Measurements from ENCODE around the gene DSE.

The DSE gene

DNA sequence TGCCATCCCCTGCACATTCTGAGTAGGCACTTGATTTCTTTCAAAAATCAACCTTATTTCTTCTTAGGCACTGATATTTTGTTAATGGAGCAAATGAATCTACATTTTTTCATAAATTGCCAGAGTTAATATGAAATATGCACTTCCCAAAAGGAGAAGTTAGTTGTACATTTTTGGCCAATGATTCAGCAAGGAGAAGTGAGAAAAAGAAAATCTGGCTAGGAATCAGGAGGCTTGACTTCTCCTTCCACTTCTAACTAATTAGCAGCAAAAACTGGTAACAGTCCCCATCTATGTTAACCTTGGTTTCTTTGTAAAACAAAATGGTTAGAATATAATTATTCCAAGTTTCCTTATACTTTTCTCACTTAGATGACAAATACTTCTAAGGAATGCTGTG, 7.0 kb upstream of the DSE start:
- DNase-seq: no peak

DNA sequence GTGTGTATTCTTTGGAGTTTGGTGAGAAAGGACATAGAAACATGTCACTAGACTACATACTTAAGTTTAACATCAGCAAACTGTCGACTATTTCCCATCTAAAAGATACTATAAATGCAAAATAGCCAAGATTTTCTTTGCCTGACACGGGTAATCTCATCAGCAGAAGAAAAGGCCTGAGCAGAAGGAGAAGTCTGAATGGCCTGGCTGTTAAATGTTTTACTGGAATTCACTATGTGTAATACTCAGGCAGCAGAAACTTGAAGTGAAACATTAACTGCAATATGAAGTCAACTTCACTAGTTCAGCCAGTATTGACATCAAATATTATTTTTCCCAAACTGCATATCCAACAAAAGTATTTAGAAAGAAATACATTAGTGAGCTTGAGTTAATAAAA, 6.4 kb upstream of the DSE start:
- no peak for DNase-seq

DNA sequence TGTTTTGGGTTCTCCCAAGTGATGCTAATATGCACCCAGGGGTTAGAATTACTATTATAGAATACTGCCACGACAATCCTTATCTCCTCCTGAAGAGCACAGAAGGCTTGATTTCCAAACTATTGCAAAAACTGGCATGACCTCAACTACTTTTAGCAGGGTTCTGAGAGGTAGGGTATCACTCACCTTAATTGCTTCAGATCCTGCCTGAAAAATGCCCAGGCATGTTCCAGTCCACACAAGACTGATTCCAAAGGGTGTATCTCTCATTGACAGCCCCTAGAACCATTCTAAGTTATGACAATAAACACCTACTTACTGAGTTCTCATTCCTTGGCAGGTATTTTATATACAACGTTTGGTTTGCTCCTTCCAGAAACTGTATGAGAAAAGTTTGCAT, 5.0 kb upstream of the DSE start:
- no peak for DNase-seq

DNA sequence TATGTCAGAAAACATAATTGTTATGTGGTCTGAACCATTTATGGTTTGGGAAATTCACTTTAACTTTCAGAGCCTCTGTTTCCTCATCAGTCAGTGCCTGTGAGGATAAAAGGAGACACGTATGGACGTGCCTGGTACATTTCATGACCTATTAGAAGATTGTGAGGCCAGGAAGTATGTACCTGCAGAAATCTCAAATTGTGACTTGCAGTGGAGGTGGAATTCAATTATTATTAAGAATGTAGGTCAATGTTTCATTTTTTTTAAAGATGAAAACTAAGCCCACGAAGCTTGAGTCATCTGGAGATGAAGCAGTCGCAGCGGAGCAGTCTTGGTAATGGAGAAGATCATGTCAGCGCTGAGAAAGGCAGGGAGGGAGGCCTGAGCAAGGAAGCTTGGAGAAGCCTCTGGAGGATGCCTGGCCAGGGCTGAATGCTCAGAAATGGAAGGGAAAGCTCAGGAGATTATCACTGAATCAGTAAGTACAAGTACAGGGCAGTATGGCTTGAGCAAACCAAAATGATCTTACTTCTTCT, 3.9 kb upstream of the DSE start:
- DNase-seq: no peak

DNA sequence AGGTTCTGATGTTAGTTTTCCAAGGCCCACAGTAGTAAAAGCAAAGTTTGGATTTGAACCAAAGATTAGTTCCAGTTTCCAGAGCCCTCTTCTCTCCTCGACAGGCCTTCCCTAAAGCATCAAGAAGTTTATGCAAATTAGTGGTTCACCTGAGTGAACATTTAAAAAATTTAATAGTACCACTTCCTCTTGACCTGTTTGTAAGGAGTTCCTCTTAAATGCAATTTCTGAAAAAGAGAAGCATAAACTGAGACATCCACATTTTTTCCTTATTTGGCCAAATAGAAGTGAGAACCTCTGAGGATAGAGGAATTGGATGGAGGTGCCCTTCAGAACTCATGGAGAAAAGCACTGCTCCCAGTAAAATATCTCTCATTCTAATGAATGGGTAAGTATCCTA, 1.2 kb upstream of the DSE start:
- DNase-seq: no peak

DNA sequence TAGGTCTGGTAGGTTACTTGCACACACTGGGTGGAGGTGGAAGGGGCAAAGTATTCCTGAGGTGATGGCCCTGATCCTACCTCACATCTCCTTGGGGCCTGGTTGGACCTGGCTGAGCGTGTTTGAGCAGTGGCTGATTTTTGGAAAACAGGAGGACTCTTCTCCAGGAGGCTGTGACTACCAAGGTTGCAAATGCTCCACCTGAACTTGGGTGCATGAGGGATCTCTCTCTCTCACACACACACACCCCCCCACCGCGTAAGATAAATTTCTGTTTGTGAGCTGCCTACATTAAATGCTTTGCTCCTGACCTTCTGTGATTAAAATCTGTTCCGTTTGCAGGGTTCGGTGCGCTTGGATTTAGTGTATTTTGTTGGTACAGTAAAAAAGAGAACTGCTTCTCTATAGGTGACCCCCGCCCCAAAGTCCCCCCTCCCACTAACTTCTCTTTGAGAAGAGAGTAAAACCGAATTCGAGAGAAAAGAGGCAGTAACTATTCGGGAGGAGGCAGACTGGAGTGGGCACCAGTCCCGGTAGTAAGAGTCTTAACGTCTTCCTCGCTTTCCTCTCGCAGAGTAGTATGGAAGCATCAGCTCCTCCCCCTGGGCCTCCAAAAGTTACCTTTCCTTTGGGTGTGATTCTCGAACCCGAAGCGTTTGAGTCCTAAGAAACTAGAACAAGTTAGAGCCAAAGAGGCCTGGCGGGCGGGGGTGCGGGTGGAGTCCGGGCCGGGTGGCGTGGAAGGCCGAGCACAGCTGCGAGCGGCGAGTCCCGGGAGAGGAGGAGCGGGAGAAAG, 585 bp upstream of the DSE start:
- no peak for DNase-seq

DNA sequence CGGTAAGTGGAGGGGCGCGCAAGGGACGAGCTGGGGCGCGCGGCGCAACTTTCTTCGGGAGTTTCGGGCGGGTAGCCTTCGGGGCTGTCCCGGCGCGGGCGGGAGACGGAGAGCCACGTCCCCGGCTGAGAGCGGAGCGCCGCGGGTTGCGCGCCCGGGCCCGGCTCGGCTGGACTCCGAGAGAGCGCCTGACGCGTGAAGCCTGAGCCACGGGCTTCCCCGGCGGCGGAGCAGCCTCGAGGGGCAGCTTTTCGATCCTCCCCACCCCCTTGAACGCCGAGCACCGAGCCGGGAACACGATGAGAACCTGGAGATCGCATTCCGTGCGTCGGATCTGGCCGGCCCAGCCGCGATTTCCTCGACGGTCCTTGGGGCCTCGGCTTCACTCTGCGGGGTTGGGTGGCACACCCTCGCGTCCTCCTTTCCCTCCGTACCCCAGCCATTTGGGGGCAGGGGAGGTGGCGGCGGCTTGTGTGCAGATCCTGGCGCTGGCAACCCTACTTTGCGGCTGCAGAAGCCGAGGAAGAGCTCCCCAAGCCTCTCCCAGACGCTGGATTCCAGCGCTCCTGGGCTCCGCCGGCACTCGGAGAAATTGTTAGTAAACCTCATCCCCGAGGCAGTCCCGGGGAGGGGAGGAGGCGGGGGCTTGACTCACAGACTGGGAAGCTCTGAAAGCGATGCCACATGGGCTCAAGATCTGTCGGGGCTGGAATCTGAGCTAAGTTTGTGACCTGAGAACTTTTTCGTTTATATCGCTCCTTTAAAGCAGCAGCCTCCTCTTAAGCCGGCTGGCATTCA, 572 bp downstream of the DSE start:
- DNase-seq: no peak

DNA sequence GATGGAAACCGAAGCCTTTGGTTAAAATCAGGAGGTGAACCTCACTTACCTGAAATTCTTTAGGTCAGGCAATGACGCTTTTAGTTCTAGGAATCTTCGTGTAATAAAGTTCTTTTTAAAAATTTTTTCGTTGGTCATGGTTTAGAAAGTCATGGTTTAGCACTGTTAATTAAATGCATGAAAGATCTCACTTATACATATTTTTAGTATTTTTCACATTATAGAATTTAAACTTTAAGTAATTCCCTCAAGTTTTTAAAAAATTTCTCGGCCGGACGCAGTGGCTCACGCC, 1.1 kb downstream of the DSE start:
- no peak for DNase-seq

DNA sequence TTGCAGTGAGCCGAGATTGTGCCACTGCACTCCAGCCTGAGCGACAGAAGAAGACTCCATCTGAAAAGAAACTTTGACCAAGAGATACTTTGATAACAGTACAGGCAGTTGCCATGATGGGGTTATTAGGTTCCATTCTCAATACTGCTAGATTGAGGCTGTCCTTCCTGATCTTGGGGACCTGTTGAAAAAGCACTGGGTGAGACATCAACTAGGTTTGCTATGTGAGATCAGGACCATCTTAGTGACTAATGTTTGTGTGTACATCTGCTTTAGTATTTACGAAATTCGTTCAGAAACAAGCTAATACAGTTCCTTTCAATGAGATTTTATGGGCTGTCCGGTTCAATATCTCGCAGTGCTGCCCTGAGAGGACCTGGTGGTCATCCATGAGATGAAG, 2.6 kb downstream of the DSE start:
- no peak for DNase-seq

DNA sequence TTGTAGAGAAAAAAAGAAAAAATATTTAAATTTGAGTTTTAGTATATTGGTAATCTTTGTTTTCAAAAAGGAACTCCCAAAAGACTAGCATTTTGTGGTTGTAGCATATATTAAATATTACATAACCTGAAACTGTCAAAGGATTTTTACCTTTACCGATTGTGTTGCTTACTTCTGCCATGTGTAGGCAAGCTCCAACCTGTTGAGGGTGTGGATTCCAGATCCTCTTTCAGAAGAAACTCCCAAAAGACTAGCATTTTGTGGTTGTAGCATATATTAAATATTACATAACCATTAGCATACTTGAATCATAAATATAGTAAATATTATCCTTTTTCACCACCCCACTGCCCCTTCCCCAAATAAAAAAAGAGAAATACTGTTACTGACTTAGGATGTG, 3.2 kb downstream of the DSE start:
- DNase-seq: no peak

DNA sequence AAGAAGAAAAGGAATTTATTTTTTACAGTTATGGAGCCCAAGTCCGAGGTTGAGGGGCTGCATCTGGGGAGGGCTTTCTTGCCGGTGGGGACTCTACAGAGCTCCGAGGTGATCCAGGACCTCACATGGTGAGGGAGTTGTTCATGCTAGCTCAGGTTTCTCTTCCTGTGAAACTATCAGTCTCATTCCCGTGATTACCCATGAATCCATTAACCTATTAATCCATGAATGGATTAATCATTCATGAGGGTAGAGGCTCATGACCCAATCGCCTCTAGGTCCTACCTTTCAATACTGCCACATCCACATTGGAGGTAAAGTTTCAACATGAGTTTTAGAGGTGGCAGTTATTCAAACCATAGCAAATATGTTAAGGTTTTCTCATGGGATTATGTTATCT, 3.8 kb downstream of the DSE start:
- no peak for DNase-seq

DNA sequence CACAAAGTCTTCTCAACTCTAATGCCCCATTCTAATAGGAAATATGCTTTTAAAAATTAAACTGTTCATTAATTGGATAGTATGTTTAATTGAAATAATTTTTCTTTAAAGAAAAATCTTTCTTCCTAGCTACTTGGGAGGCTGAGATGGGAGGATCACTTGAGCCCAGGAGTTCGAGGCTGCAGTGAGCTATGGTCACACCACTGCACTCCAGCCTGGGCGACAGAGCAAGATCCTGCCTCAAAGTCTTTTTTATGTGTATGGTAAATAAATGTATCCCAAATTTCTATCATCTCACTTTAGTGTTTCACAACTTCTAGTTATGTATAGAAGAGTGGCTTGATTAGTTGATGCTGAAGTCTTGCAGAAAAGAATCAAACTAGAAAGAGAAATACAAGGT, 4.5 kb downstream of the DSE start:
- no peak for DNase-seq

DNA sequence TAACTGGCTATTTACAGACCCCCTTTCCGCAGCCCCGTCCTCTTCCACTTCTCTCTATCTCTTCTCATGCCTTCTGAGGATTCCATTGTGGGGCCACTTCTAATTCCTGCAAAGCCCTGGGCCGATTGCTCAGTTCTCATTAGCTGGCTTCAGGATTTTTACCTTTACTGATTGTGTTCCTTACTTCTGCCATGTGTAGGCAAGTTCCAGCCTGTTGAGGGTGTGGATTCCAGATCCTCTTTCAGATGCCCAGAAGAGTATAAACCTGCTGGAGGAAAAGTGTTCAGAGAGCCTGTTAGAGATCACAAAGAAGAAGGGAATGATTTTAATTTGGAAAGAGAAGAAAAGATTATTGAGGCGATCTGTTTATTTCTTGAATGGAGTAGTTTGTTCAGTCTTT, 5.4 kb downstream of the DSE start:
- DNase-seq: no peak

DNA sequence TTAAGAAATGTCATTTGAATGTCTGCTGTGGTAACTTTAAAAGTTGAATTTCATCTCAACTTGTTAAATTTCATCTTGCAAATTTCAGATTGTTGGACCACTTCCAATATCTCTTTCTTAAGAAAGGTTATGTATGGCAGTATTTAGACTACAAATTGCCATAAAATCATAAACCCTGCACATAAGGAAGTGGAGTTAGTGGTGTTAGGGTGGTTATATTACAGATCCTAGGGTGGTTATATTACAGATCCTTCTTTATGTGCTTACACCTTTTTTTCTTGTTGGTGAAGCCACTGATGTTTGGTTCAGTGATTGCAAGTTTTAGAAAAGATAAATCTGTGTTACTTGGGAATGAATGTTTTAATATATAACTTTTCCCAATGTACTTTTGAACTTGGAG, 9.0 kb downstream of the DSE start:
- DNase-seq: no peak

DNA sequence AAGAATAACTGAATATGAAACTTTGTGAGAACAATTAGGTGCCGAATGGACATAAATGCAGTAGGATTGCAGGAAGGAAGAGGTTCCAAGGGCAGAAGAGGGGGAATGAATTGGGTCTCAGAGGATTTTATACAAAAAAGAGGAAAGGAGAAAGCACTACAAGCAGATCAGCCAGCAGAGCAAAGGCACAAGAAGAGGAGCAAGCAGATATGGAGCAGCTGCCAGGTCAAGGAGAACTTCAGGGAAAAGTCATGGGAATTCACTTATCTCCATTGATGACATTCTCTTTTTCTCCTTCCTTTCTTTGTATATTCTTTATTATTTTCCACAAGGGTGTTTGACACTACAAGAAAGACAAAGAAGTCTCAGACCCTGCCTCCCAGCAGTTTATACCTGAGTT, 9.6 kb downstream of the DSE start:
- no peak for DNase-seq

DNA sequence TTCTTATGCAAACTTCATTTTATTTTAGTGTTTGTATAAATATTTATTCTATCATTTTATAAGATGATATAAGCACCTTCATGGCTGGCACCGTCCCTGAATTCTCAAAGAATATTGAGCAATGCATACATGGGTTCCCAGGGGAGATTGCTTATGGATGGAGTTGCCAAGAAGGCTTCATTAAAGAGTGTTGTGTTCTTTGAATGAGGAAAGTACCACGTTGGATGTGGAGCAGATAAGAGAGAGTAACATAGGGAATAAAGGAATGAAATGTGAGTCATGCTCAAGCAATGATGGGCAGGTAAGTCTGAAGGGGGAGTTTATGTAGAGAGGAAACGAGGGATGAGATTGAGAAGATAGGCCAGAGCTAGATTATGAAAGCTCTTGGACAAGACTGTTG, 10.3 kb downstream of the DSE start:
- DNase-seq: no peak

DNA sequence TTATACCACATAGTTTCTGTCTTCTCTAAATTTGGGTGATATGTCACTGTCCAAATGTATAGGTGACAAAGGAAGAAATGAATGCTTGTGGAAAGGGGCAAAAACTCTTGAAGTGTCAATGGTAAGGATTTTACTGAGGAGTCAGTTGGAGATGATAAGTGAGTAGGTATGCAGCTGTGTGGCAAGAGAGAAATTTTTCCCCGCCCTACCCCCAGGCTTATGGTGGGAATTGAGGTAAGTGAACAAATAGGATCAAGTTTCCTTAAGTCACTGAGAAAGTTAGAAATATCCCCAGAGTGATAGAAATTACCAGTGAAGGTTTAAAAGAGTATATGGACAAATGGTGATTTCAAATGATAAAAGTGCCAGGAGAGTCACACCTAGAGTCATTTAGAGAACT, 11.8 kb downstream of the DSE start:
- no peak for DNase-seq

DNA sequence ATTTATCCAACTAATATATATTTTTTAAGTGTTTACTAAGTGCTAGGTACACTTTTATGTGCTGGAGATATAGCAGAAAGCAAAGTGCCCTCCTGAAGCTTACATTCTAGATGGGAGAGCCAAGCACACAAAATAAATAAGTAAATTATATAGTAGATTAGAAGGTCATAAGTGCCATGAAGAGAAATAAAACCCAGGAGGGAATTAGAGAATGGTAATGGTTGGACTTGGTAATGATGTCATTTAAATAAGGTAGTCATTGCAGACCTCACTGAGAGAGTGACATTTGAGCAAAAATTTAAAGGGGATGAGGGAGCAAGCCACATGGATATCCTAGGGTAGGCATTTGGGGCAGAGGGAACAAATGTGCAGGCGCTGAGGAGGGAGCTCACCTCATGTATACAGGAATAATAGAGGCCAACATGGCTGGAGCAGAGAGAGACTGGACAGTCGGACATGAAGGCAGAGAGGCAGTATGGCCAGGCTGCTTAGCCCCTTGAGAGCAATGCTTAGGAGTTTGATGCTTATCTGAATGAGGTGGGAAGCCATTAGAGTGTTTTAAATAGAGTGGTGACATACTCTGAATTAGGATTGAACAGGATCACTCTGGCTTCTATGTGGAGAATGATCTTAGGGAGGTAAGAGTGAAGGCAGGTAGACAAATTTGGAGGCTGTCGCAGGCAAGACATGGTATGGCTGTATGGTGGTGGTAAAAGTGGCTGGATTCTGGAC, 14.1 kb downstream of the DSE start:
- DNase-seq: no peak

DNA sequence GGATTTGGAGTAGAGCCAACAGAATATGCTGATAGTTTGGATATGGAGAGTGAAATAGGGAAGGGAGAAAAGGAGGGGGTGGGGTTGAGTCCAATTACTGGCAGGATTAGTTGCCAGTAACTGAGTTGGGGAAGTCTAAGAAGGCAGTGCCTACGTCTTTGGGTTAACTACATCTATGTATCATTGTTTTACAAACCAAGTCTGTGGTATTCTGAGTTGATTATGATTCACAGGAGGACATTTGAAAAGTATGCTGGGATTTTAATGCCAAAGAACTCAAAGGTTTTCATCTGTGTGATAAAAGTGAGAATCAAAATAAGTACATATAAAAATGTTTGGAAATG, 14.7 kb downstream of the DSE start:
- DNase-seq: no peak

DNA sequence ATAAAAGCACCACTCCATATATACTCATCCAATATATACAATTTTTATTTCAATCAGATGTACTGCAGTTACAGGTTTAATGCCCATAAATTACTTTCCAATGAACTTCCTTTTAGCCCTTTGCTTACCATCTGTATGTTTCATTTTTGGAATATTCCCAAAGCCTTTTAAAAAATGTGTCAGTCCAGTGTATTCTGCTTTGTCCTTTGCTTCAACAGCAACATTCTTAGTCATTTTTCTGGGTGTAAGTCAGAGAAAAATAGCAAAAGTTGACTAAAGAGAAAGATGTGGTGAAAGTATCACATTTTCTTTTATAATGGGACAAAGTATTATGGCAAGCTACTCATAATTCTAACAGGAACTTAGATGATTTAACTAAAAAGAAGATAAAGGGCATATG, 15.2 kb downstream of the DSE start:
- DNase-seq: no peak

DNA sequence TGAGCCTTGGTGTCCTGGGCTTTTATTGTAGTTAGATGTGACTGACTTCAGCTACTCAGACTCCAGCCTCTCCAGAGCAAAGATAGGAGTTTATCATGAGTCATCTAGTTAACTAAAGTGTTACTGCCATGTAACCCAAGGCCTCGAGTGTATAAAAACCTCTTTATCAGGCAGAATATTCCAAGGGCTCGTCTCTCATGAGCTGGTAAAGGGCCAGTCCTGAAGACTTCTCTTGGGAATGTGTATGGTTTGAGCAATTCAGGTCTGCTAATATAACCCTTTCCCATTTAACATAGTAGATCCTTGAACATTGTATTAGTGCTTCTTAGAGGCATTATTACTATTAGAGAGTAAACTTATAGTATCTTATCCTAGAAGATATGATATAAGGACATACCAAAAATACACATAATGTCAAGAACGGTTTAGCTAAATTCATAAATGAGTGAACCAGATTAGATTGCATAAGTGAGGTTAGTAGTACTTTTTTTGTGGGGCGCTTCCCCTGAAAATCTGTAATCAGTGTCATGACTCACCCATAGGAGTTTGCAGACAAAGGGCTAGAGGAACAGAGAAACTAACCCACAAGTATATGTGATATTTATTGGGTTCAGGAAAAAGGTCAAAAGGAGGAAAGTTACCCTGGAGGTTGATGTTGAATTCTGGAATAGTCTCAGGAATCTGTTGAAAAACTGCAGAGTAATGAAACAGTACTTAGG, 16.0 kb downstream of the DSE start:
- DNase-seq: no peak

DNA sequence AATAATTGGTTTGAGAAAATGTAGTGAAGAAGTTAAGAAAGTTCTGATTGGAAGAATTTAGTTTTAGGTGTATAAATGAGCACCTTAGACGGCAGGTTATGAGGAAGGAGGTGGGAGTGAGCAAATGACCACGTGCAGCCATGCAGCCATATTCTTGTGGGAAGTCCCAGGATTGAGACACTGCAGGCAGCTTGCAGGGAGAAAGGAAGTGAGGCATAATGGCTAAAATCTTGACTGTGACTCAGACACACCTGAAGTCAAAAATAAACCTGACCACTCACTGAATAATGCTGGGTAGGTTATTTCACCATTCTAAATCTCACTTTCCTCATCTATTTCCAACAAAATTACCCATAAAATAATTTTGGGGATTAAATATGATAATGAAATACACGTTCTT, 16.6 kb downstream of the DSE start:
- no peak for DNase-seq

DNA sequence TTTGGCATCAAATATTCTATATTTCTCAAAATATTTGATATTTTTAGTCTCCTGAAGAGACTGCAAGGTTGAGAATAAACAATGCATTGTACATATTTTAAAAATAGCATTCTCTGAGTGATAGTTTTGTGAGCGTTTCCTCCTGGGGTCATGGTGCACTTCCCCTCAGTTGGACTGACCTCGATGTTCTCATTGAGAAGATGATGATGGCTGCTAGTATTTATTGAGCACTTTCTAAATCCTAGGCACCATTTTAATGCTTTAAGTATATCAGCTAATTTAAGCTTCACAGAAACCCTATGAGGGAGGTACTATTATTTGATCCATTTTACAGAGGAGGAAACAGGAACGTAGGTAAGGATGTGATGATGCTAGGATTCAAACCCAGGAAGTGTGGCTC, 18.2 kb downstream of the DSE start:
- DNase-seq: no peak
